Caco-2 (cell line): ENCODE measurements around the gene GGNBP2. TPM values are rescaled to one million over a fixed set of nuclear protein-coding genes. Genes with fewer than 3 reads are reported as not detected.

ENCODE experiments used
- BruUV-seq: library from RNA; stranded (reverse); fragments of 400-500 nt; replicated peaks from 2 replicates; lab custom pipeline; 2021; lab: Mats Ljungman, UMichigan
- CTCF ChIA-PET: fragments of 300-600 bp; sonication (Branson Sonifier 250); formaldehyde crosslinking; loops from one replicate; lab custom pipeline; 2022; ENCODE audit warnings: antibody characterized with exemption; lab: Charles Lee
- POLR2A ChIA-PET: fragments of 300-600 bp; sonication (Branson Sonifier 250); formaldehyde crosslinking; loops from one replicate; lab custom pipeline; 2022; ENCODE audit warnings: antibody characterized with exemption; lab: Charles Lee
- DNase-seq, 2 experiments: peaks; one replicate each; pipeline versions ENCODE4 v3.0.0 to v3.0.0-alpha.2; 2020 to 2022
- H3K27me3 ChIP-seq: replicated peaks from 2 replicates; pipeline ENCODE4 v1.6.0; 2011; ENCODE audit warnings: low read length; ENCODE audit not compliant: control insufficient read depth, insufficient read depth
- H3K36me3 ChIP-seq: 2 replicates; pipeline ENCODE4 v1.5.1; 2011; ENCODE audit warnings: low read length; ENCODE audit not compliant: control insufficient read depth, insufficient read depth
- H3K4me1 ChIP-seq: fragments of 250-450 bp; sonication (Bioruptor Pico); 2 replicates; pipeline ENCODE4 v1.5.1; 2020; ENCODE audit warnings: mild to moderate bottlenecking
- H3K4me3 ChIP-seq: 2 replicates; pipeline ENCODE4 v1.5.1; 2011; ENCODE audit warnings: low read depth, mild to moderate bottlenecking, control low read depth, low read length
- H3K9me3 ChIP-seq: fragments of 250-450 bp; sonication (Bioruptor Pico); 2 replicates; pipeline ENCODE4 v1.5.1; 2020; ENCODE audit warnings: mild to moderate bottlenecking, moderate library complexity
- H3K27ac Mint-ChIP-seq: one replicate; pipeline ENCODE4 v1.8.0; 2022; ENCODE audit warnings: mixed read lengths; ENCODE audit not compliant: unreplicated experiment
- H3K27me3 Mint-ChIP-seq: one replicate; pipeline ENCODE4 v1.8.0; 2022; ENCODE audit warnings: mixed read lengths; ENCODE audit not compliant: insufficient read depth, unreplicated experiment
- H3K36me3 Mint-ChIP-seq: one replicate; pipeline ENCODE4 v1.8.0; 2022; ENCODE audit warnings: mild to moderate bottlenecking, mixed read lengths; ENCODE audit not compliant: insufficient read depth, unreplicated experiment
- H3K4me1 Mint-ChIP-seq: one replicate; pipeline ENCODE4 v1.8.0; 2022; ENCODE audit warnings: low read depth, mixed read lengths; ENCODE audit not compliant: unreplicated experiment
- H3K4me3 Mint-ChIP-seq: one replicate; pipeline ENCODE4 v1.8.0; 2022; ENCODE audit warnings: mild to moderate bottlenecking, moderate library complexity, mixed read lengths; ENCODE audit not compliant: unreplicated experiment
- H3K9me3 Mint-ChIP-seq: one replicate; pipeline ENCODE4 v1.8.0; 2022; ENCODE audit warnings: mixed read lengths; ENCODE audit not compliant: unreplicated experiment
- CTCF ChIP-seq, 2 experiments: fragments of 200-600 bp in 1 of 2; IDR thresholded peaks; 1 replicate in 1 of 2; 2 replicates in 1 of 2; pipeline versions ENCODE4 v1.5.1 to v1.8.0; 2011 to 2022; ENCODE audit warnings: antibody characterized with exemption in 1 of 2, control low read depth in 1 of 2, inconsistent platforms in 1 of 2, low read depth in 1 of 2, low read length in 1 of 2, mild to moderate bottlenecking in 1 of 2, moderate library complexity in 1 of 2; ENCODE audit not compliant: insufficient read depth in 1 of 2, severe bottlenecking in 1 of 2, unreplicated experiment in 1 of 2
- intact Hi-C: fragments of 100-400 bp; cut with micrococcal nuclease; formaldehyde crosslinking; loops from one replicate; pipeline ENCODE4 v1.10.0; 2022; ENCODE audit not compliant: unreplicated experiment
- total RNA-seq: library from RNA; stranded (reverse); gene quantifications from 2 replicates; pipeline ENCODE4 v1.2.3, GENCODE V29; 2022

Gene GGNBP2
- total RNA-seq, 1 experiment from 2014 or later = 91.3 TPM

- peaks cover 4% of the 10 kb centered on the region for H3K36me3 ChIP-seq
- POLR2A ChIA-PET = interaction anchor here (0.6 to 3.2 kb wide), 8 partner anchors 9 to 1750 kb away, joined by 3 to 35 read pairs (median 6); partner anchors contain the start of genes DHRS11 and TAF15
- no peaks in the 10 kb centered on the region for H3K27me3 ChIP-seq
- Mint-ChIP-seq H3K27me3 (no peaks in the 10 kb centered on the region), H3K4me1 (peaks cover 27% of the 10 kb centered on the region), H3K27ac (peak overlapping the region; percentile 97), H3K36me3 (peaks cover 33% of the 10 kb centered on the region), H3K9me3 (no peaks in the 10 kb centered on the region), H3K4me3 (peak overlapping the region; percentile 88)
- no peak for DNase-seq
- no peaks in the 10 kb centered on the region for H3K9me3 ChIP-seq
- H3K4me3 ChIP-seq = peak overlapping the region; percentile 66
- TSS peak; percentile 81 for BruUV-seq
- H3K4me1 ChIP-seq = peaks cover 10% of the 10 kb centered on the region
- CTCF ChIA-PET = interaction anchor here (0.6 to 3.0 kb wide), 7 partner anchors 9 to 639 kb away, joined by 3 to 30 read pairs (median 4); partner anchors contain the start of genes AATF, DHRS11, MYO19 and PIGW
- intact Hi-C loops = loop anchor here (1.0 to 2.0 kb wide), 2 partner anchors 9 to 66 kb away; partner anchors contain the start of genes MYO19 and PIGW
- TF ChIP-seq CTCF (IDR thresholded peaks at IDR 0.05; ENCODE audit: insufficient read depth in 1 of 2, low read depth in 1 of 2, low read length in 1 of 2, severe bottlenecking in 1 of 2, unreplicated experiment in 1 of 2) = peak in 1 of 2 experiments; percentile 9
Measured at GRCh38 chr17:36600936-36601302, 56.2 kb downstream of the GGNBP2 start.

- no peaks in the 10 kb centered on the region for H3K27me3 ChIP-seq
- BruUV-seq = no TSS peak
- ChIA-PET POLR2A (interaction anchor here (0.6 to 3.2 kb wide), 11 partner anchors 9 to 1750 kb away, joined by 3 to 35 read pairs (median 4); partner anchors contain the start of genes AATF, DHRS11, MYO19 and PIGW), CTCF (interaction anchor here (0.6 to 3.0 kb wide), 8 partner anchors 9 to 638 kb away, joined by 3 to 30 read pairs (median 4); partner anchors contain the start of genes AATF, DHRS11, MYO19 and PIGW)
- H3K4me1 Mint-ChIP-seq = peaks cover 27% of the 10 kb centered on the region
- intact Hi-C loops = loop anchor here (1.0 to 2.0 kb wide), 2 partner anchors 9 to 67 kb away; partner anchors contain the start of genes MYO19 and PIGW
- DNase-seq = peak; percentile 95 to 97
- peaks cover 10% of the 10 kb centered on the region for H3K4me1 ChIP-seq
- peak within 1 kb of the TSS; percentile 97 for H3K27ac Mint-ChIP-seq
- H3K4me3 Mint-ChIP-seq = peak within 1 kb of the TSS; percentile 88
- H3K36me3 ChIP-seq = peaks cover 4% of the 10 kb centered on the region
- H3K9me3 ChIP-seq = no peaks in the 10 kb centered on the region
- peaks cover 36% of the 10 kb centered on the region for H3K36me3 Mint-ChIP-seq
- peak in 1 of 2 experiments; percentile 36 for TF ChIP-seq CTCF (IDR thresholded peaks at IDR 0.05; ENCODE audit: insufficient read depth in 1 of 2, low read depth in 1 of 2, low read length in 1 of 2, severe bottlenecking in 1 of 2, unreplicated experiment in 1 of 2)
- H3K4me3 ChIP-seq = peak within 1 kb of the TSS; percentile 66
- H3K9me3 Mint-ChIP-seq = no peaks in the 10 kb centered on the region
- H3K27me3 Mint-ChIP-seq = no peaks in the 10 kb centered on the region
Measured at GRCh38 chr17:36601303-36602029, 56.7 kb downstream of the GGNBP2 start, which contains the start of gene MRM1. Gene MRM1 (plus strand): TSS chr17:36601583. CDS start chr17:36601811, 228 bp downstream.
